GM23338 (cell line): ENCODE measurements around the gene HAUS5. TPM values are rescaled to one million over a fixed set of nuclear protein-coding genes. Genes with fewer than 3 reads are reported as not detected.

Experiments
- ATAC-seq: fragments of 200-7000 bp; cut with Tn5 transposase; 3 replicates; pipeline ENCODE4 v1.9.1; 2020
- DNase-seq: peaks from one replicate; pipeline ENCODE4 v3.0.0-alpha.2; 2015; ENCODE audit warnings: low spot score
- H2AFZ ChIP-seq: fragments of 200-600 bp; sonication (generic); 2 replicates; pipeline ENCODE4 v1.8.0; 2016; ENCODE audit warnings: antibody characterized with exemption, mild to moderate bottlenecking, moderate library complexity
- H3F3A ChIP-seq: fragments of 200-600 bp; sonication (generic); replicated peaks from 2 replicates; pipeline ENCODE4 v1.8.0; 2017; ENCODE audit warnings: antibody characterized with exemption, mixed run types, low read depth
- H3K27ac ChIP-seq: fragments of 200-600 bp; sonication (generic); 2 replicates; pipeline ENCODE4 v1.6.1; 2016; ENCODE audit warnings: low read depth
- H3K27me3 ChIP-seq: fragments of 200-600 bp; sonication (generic); 2 replicates; pipeline ENCODE4 v1.8.0; 2016; ENCODE audit warnings: mild to moderate bottlenecking, mixed run types, moderate library complexity; ENCODE audit not compliant: insufficient read depth
- H3K36me3 ChIP-seq: fragments of 200-600 bp; sonication (generic); 2 replicates; pipeline ENCODE4 v1.8.0; 2016; ENCODE audit warnings: mild to moderate bottlenecking; ENCODE audit not compliant: insufficient read depth
- H3K4me1 ChIP-seq: fragments of 200-600 bp; sonication (generic); 2 replicates; pipeline ENCODE4 v1.8.0; 2016; ENCODE audit warnings: mild to moderate bottlenecking, moderate library complexity; ENCODE audit not compliant: insufficient read depth
- H3K4me2 ChIP-seq: fragments of 200-600 bp; sonication (generic); 2 replicates; pipeline ENCODE4 v1.7.1; 2017; ENCODE audit warnings: mixed run types
- H3K4me3 ChIP-seq: fragments of 200-600 bp; sonication (generic); 2 replicates; pipeline ENCODE4 v1.6.1; 2016; ENCODE audit warnings: mixed run types
- H3K79me2 ChIP-seq: fragments of 200-600 bp; sonication (generic); replicated peaks from 2 replicates; pipeline ENCODE4 v1.8.0; 2017; ENCODE audit warnings: mild to moderate bottlenecking; ENCODE audit not compliant: insufficient read depth
- H3K9me2 ChIP-seq: fragments of 200-600 bp; sonication (generic); 2 replicates; pipeline ENCODE4 v1.8.0; 2017; ENCODE audit not compliant: insufficient read depth
- H4K20me1 ChIP-seq: fragments of 200-600 bp; sonication (generic); replicated peaks from 2 replicates; pipeline ENCODE4 v1.8.0; 2017; ENCODE audit warnings: mild to moderate bottlenecking; ENCODE audit not compliant: insufficient read depth
- H3K27ac Mint-ChIP-seq: 2 replicates; pipeline ENCODE4 v1.8.0; 2020; ENCODE audit warnings: inconsistent platforms, mild to moderate bottlenecking, moderate library complexity, mixed read lengths
- H3K27me3 Mint-ChIP-seq: 3 replicates; pipeline ENCODE4 v1.8.0; 2022; ENCODE audit warnings: low read depth, mild to moderate bottlenecking, moderate library complexity, mixed read lengths, inconsistent platforms; ENCODE audit not compliant: insufficient read depth, poor library complexity
- H3K36me3 Mint-ChIP-seq: 3 replicates; pipeline ENCODE4 v1.8.0; 2021; ENCODE audit warnings: low read depth, mild to moderate bottlenecking, inconsistent platforms, moderate library complexity, mixed read lengths
- H3K4me1 Mint-ChIP-seq: 3 replicates; pipeline ENCODE4 v1.8.0; 2020; ENCODE audit warnings: mild to moderate bottlenecking, inconsistent platforms, mixed read lengths
- H3K4me3 Mint-ChIP-seq: 3 replicates; pipeline ENCODE4 v1.8.0; 2021; ENCODE audit warnings: moderate library complexity, mild to moderate bottlenecking, inconsistent platforms, mixed read lengths
- H3K9me3 Mint-ChIP-seq: 3 replicates; pipeline ENCODE4 v1.8.0; 2020; ENCODE audit warnings: moderate library complexity, mild to moderate bottlenecking, inconsistent platforms, mixed read lengths
- CREB1 ChIP-seq: fragments of 250-450 bp; sonication (Bioruptor Pico); IDR thresholded peaks from 2 replicates; pipeline ENCODE4 v1.5.0; 2020; ENCODE audit warnings: low read depth, mild to moderate bottlenecking, moderate library complexity
- EZH2 ChIP-seq: fragments of 200-600 bp; sonication (generic); IDR thresholded peaks from one replicate; pipeline ENCODE4 v1.8.0; 2017; ENCODE audit warnings: antibody characterized with exemption, mild to moderate bottlenecking, low read depth; ENCODE audit not compliant: unreplicated experiment
- NANOG ChIP-seq: IDR thresholded peaks from 2 replicates; pipeline ENCODE4 v1.6.1; 2016; ENCODE audit warnings: antibody characterized with exemption, borderline replicate concordance
- STAT1 ChIP-seq: IDR thresholded peaks from one replicate; pipeline ENCODE4 v1.6.1; 2016; ENCODE audit warnings: antibody characterized with exemption; ENCODE audit not compliant: unreplicated experiment
- ZNF114 ChIP-seq: fragments of 250-450 bp; sonication (Bioruptor Pico); IDR thresholded peaks from 2 replicates; pipeline ENCODE4 v1.5.0; 2020; ENCODE audit warnings: mild to moderate bottlenecking, moderate library complexity
- polyA plus RNA-seq: library from polyadenylated mRNA; unstranded; fragments of >200 nt; fragmentation: Nextera tagmentation; extraction: Ambion mirVana; gene quantifications from 2 replicates; pipeline ENCODE4 v1.2.1, GENCODE V29; 2016
- total RNA-seq: library from RNA; depleted of rRNA; stranded (reverse); fragments of >200 nt; shearing (Covaris generic); gene quantifications from 2 replicates; pipeline ENCODE4 v1.2.3, GENCODE V29; 2014
- TF ChIP-seq, protein P1 (sequence below): IDR thresholded peaks from 2 replicates; pipeline ENCODE4 v1.6.1; 2016; ENCODE audit warnings: antibody characterized with exemption
- TF ChIP-seq, protein P2 (sequence below): fragments of 250-450 bp; sonication (Bioruptor Pico); IDR thresholded peaks from 2 replicates; pipeline ENCODE4 v1.5.0; 2020; ENCODE audit warnings: mild to moderate bottlenecking, moderate library complexity

Gene HAUS5
- total and polyA plus RNA-seq, 2 experiments from 2014 or later = 21.9 to 23.2 TPM

DNA sequence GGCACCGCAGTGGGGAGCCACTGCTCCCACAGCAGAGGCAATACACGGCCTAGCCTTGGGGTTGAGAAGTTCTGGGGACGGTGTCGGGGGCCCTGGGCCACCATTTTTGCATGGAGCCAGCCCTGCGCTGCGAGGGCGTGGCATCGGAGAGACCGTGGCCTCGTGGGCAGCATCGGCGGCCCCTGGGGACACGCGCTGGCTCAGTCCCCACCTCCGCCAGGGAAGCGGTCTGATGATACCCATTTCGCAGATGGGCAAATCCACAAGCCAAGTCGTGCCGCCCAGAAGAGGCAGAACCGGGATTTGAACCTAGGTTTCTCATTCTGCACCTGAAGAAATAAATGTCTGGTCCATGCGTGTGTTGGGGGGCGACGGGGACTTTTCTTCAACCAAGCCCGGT is 52.6 kb downstream of the HAUS5 start:
- Mint-ChIP-seq H3K4me3 (no peak overlapping the region), H3K9me3 (no peaks in the 10 kb centered on the region; the same call in 2 of the 3 replicates), H3K27ac (no peak overlapping the region), H3K4me1 (peaks cover 3% of the 10 kb centered on the region; the same call in 1 of the 3 replicates), H3K36me3 (no peaks in the 10 kb centered on the region), H3K27me3 (peaks cover 15% of the 10 kb centered on the region)
- Histone ChIP-seq H2AFZ (no peak overlapping the region), H3K79me2 (no peaks in the 10 kb centered on the region), H3K27ac (no peak overlapping the region), H3F3A (no peaks in the 10 kb centered on the region), H3K4me1 (no peaks in the 10 kb centered on the region), H3K4me2 (no peak overlapping the region), H3K27me3 (no peaks in the 10 kb centered on the region), H3K36me3 (no peaks in the 10 kb centered on the region), H3K9me2 (no peaks in the 10 kb centered on the region), H3K4me3 (no peak overlapping the region), H4K20me1 (no peaks in the 10 kb centered on the region)
- no peak for DNase-seq
- no peak for ATAC-seq
- TF ChIP-seq ZNF114 (no peak), EZH2 (no peak), STAT1 (no peak)
- TF ChIP-seq, protein P1, sequence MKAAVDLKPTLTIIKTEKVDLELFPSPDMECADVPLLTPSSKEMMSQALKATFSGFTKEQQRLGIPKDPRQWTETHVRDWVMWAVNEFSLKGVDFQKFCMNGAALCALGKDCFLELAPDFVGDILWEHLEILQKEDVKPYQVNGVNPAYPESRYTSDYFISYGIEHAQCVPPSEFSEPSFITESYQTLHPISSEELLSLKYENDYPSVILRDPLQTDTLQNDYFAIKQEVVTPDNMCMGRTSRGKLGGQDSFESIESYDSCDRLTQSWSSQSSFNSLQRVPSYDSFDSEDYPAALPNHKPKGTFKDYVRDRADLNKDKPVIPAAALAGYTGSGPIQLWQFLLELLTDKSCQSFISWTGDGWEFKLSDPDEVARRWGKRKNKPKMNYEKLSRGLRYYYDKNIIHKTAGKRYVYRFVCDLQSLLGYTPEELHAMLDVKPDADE = no peak
- TF ChIP-seq, protein P2, sequence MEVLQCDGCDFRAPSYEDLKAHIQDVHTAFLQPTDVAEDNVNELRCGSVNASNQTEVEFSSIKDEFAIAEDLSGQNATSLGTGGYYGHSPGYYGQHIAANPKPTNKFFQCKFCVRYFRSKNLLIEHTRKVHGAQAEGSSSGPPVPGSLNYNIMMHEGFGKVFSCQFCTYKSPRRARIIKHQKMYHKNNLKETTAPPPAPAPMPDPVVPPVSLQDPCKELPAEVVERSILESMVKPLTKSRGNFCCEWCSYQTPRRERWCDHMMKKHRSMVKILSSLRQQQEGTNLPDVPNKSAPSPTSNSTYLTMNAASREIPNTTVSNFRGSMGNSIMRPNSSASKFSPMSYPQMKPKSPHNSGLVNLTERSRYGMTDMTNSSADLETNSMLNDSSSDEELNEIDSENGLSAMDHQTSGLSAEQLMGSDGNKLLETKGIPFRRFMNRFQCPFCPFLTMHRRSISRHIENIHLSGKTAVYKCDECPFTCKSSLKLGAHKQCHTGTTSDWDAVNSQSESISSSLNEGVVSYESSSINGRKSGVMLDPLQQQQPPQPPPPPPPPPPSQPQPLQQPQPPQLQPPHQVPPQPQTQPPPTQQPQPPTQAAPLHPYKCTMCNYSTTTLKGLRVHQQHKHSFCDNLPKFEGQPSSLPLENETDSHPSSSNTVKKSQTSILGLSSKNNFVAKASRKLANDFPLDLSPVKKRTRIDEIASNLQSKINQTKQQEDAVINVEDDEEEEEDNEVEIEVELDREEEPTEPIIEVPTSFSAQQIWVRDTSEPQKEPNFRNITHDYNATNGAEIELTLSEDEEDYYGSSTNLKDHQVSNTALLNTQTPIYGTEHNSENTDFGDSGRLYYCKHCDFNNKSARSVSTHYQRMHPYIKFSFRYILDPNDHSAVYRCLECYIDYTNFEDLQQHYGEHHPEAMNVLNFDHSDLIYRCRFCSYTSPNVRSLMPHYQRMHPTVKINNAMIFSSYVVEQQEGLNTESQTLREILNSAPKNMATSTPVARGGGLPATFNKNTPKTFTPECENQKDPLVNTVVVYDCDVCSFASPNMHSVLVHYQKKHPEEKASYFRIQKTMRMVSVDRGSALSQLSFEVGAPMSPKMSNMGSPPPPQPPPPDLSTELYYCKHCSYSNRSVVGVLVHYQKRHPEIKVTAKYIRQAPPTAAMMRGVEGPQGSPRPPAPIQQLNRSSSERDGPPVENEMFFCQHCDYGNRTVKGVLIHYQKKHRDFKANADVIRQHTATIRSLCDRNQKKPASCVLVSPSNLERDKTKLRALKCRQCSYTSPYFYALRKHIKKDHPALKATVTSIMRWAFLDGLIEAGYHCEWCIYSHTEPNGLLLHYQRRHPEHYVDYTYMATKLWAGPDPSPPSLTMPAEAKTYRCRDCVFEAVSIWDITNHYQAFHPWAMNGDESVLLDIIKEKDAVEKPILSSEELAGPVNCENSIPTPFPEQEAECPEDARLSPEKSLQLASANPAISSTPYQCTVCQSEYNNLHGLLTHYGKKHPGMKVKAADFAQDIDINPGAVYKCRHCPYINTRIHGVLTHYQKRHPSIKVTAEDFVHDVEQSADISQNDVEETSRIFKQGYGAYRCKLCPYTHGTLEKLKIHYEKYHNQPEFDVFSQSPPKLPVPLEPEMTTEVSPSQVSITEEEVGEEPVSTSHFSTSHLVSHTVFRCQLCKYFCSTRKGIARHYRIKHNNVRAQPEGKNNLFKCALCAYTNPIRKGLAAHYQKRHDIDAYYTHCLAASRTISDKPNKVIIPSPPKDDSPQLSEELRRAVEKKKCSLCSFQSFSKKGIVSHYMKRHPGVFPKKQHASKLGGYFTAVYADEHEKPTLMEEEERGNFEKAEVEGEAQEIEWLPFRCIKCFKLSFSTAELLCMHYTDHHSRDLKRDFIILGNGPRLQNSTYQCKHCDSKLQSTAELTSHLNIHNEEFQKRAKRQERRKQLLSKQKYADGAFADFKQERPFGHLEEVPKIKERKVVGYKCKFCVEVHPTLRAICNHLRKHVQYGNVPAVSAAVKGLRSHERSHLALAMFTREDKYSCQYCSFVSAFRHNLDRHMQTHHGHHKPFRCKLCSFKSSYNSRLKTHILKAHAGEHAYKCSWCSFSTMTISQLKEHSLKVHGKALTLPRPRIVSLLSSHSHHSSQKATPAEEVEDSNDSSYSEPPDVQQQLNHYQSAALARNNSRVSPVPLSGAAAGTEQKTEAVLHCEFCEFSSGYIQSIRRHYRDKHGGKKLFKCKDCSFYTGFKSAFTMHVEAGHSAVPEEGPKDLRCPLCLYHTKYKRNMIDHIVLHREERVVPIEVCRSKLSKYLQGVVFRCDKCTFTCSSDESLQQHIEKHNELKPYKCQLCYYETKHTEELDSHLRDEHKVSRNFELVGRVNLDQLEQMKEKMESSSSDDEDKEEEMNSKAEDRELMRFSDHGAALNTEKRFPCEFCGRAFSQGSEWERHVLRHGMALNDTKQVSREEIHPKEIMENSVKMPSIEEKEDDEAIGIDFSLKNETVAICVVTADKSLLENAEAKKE (CRISPR knock-in tag) = no peak

DNA sequence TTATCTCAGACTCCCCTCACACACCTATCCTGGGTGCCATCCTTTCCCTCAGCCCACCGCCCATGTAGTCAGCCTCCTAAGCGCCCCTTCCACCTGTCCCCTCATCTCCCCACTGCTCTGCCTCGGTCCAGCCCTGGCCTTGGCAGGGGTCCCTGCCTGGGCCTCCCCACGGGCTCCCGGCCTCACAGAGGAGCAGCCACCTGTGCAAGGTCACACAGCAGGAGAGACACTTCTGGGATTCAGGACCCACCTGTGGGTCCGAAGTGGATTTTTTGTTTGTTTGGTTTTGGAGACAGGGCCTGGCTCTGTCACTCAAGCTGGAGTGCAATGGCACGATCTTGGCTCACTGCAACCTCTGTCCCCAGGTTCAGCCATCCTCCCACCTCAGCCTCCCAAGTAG is 53.1 kb downstream of the HAUS5 start:
- H3K4me1 Mint-ChIP-seq = peaks cover 3% of the 10 kb centered on the region; the same call in 1 of the 3 replicates
- TF ChIP-seq NANOG (no peak), CREB1 (CRISPR knock-in tag) (no peak)

More for the DNA sequence above, 53.1 kb downstream of the HAUS5 start:
- Mint-ChIP-seq H3K36me3 (no peaks in the 10 kb centered on the region), H3K9me3 (no peaks in the 10 kb centered on the region; the same call in 2 of the 3 replicates), H3K4me3 (no peak overlapping the region), H3K27me3 (peaks cover 15% of the 10 kb centered on the region), H3K27ac (no peak overlapping the region)
- H3K36me3 ChIP-seq = no peaks in the 10 kb centered on the region
- H3K4me2 ChIP-seq = no peak overlapping the region
- no peaks in the 10 kb centered on the region for H3K4me1 ChIP-seq
- ATAC-seq (no peak), DNase-seq (no peak)
- H3K4me3 ChIP-seq = no peak overlapping the region
- no peaks in the 10 kb centered on the region for H4K20me1 ChIP-seq
- no peaks in the 10 kb centered on the region for H3K79me2 ChIP-seq
- no peak overlapping the region for H2AFZ ChIP-seq
- H3K27ac ChIP-seq = no peak overlapping the region
- H3K27me3 ChIP-seq = no peaks in the 10 kb centered on the region
- no peaks in the 10 kb centered on the region for H3K9me2 ChIP-seq
- no peaks in the 10 kb centered on the region for H3F3A ChIP-seq
